Stomach smooth muscle (tissue), 2 donors: ENCODE measurements around the gene RAB12.
"Not testable (repeated sequence)": the region's sequence is repeated elsewhere in the genome, so short reads cannot be mapped to it uniquely, and the experiment has no call there.

Experiments used
- H3K27ac ChIP-seq: one replicate; pipeline ENCODE4 v1.7.0; 2013; ENCODE audit warnings: mild to moderate bottlenecking, low read length, inconsistent platforms
- H3K27me3 ChIP-seq, 2 donors: one replicate each; pipeline ENCODE4 v1.7.0; 2013; ENCODE audit warnings: low read length in 2 of 2; ENCODE audit not compliant: insufficient read depth in 2 of 2, control insufficient read depth in 1 of 2
- H3K36me3 ChIP-seq, 2 donors: one replicate each; pipeline ENCODE4 v1.7.0; 2013; ENCODE audit warnings: low read length in 2 of 2; ENCODE audit not compliant: control insufficient read depth in 2 of 2, insufficient read depth in 2 of 2
- H3K4me1 ChIP-seq: one replicate; pipeline ENCODE4 v1.7.0; 2013; ENCODE audit warnings: low read length; ENCODE audit not compliant: control insufficient read depth, insufficient read depth
- H3K4me3 ChIP-seq, 2 donors: one replicate each; pipeline ENCODE4 v1.7.0; 2013; ENCODE audit warnings: low read length in 2 of 2
- H3K9ac ChIP-seq, 2 donors: one replicate each; pipeline ENCODE4 v1.7.0; 2013; ENCODE audit warnings: low read length in 2 of 2, mild to moderate bottlenecking in 1 of 2
- H3K9me3 ChIP-seq, 2 donors: one replicate each; pipeline ENCODE4 v1.7.0; 2013; ENCODE audit warnings: low read length in 2 of 2; ENCODE audit not compliant: control insufficient read depth in 2 of 2
- donor health status: healthy.
- donor health status: Pancreatic carcinoma.

The RAB12 gene

GRCh38 chr18:8647359-8647758, 38.1 kb downstream of the RAB12 start:
- not testable (repeated sequence) for H3K4me3 ChIP-seq, H3K9ac ChIP-seq, H3K27ac ChIP-seq, H3K4me1 ChIP-seq, H3K36me3 ChIP-seq, H3K9me3 ChIP-seq, H3K27me3 ChIP-seq

GRCh38 chr18:8651478-8652261, 42.4 kb downstream of the RAB12 start:
- H3K4me3 ChIP-seq, H3K27me3 ChIP-seq, H3K9ac ChIP-seq, H3K36me3 ChIP-seq, H3K9me3 ChIP-seq, H3K4me1 ChIP-seq, H3K27ac ChIP-seq: not testable (repeated sequence)

GRCh38 chr18:8654503-8655451, 45.5 kb downstream of the RAB12 start:
- Histone ChIP-seq H3K27me3 (no peaks in the 10 kb centered on the region), H3K9ac (no peak overlapping the region), H3K4me3 (no peak overlapping the region), H3K4me1 (no peaks in the 10 kb centered on the region), H3K36me3 (no peaks in the 10 kb centered on the region), H3K27ac (no peak overlapping the region), H3K9me3 (no peaks in the 10 kb centered on the region)

GRCh38 chr18:8656232-8656631, 47.0 kb downstream of the RAB12 start:
- Histone ChIP-seq H3K27ac (no peak overlapping the region), H3K9ac (no peak overlapping the region), H3K36me3 (no peaks in the 10 kb centered on the region), H3K4me3 (no peak overlapping the region), H3K27me3 (no peaks in the 10 kb centered on the region), H3K4me1 (no peaks in the 10 kb centered on the region), H3K9me3 (no peaks in the 10 kb centered on the region)

GRCh38 chr18:8657050-8657820, 48.0 kb downstream of the RAB12 start:
- Histone ChIP-seq H3K9me3 (no peaks in the 10 kb centered on the region), H3K27me3 (no peaks in the 10 kb centered on the region), H3K9ac (no peak overlapping the region), H3K36me3 (no peaks in the 10 kb centered on the region), H3K4me1 (no peaks in the 10 kb centered on the region), H3K4me3 (no peak overlapping the region), H3K27ac (no peak overlapping the region)

- no peaks in the 10 kb centered on the region for H3K4me1 ChIP-seq
- H3K9ac ChIP-seq: no peak overlapping the region
- no peaks in the 10 kb centered on the region for H3K9me3 ChIP-seq
- H3K27me3 ChIP-seq: no peaks in the 10 kb centered on the region
- H3K36me3 ChIP-seq: no peaks in the 10 kb centered on the region
- no peak overlapping the region for H3K4me3 ChIP-seq
- H3K27ac ChIP-seq: no peak overlapping the region
Measured at GRCh38 chr18:8657873-8658470, 48.7 kb downstream of the RAB12 start.

GRCh38 chr18:8658858-8659485, 49.7 kb downstream of the RAB12 start:
- no peaks in the 10 kb centered on the region for H3K36me3 ChIP-seq
- H3K9ac ChIP-seq: no peak overlapping the region
- H3K9me3 ChIP-seq: no peaks in the 10 kb centered on the region
- no peak overlapping the region for H3K4me3 ChIP-seq
- H3K27ac ChIP-seq: no peak overlapping the region
- H3K27me3 ChIP-seq: no peaks in the 10 kb centered on the region
- H3K4me1 ChIP-seq: no peaks in the 10 kb centered on the region

GRCh38 chr18:8659609-8660242, 50.5 kb downstream of the RAB12 start:
- no peak overlapping the region for H3K9ac ChIP-seq
- no peaks in the 10 kb centered on the region for H3K27me3 ChIP-seq
- no peaks in the 10 kb centered on the region for H3K9me3 ChIP-seq
- no peak overlapping the region for H3K4me3 ChIP-seq
- H3K27ac ChIP-seq: no peak overlapping the region
- H3K36me3 ChIP-seq: no peaks in the 10 kb centered on the region
- H3K4me1 ChIP-seq: no peaks in the 10 kb centered on the region

GRCh38 chr18:8660316-8660715, 51.1 kb downstream of the RAB12 start:
- H3K9ac ChIP-seq: no peak overlapping the region
- no peaks in the 10 kb centered on the region for H3K27me3 ChIP-seq
- H3K4me3 ChIP-seq: no peak overlapping the region
- H3K36me3 ChIP-seq: no peaks in the 10 kb centered on the region
- H3K27ac ChIP-seq: no peak overlapping the region
- H3K4me1 ChIP-seq: no peaks in the 10 kb centered on the region
- H3K9me3 ChIP-seq: no peaks in the 10 kb centered on the region
